ENCODE results near the gene AP3S2. TPM values are rescaled to one million over a fixed set of nuclear protein-coding genes. Genes with fewer than 3 reads are reported as not detected.
"Not testable (repeated sequence)": the region's sequence is repeated elsewhere in the genome, so short reads cannot be mapped to it uniquely, and the experiment has no call there.

Gene AP3S2
- total RNA-seq, 1 donor from 2014 or later: 40.8 TPM

DNA sequence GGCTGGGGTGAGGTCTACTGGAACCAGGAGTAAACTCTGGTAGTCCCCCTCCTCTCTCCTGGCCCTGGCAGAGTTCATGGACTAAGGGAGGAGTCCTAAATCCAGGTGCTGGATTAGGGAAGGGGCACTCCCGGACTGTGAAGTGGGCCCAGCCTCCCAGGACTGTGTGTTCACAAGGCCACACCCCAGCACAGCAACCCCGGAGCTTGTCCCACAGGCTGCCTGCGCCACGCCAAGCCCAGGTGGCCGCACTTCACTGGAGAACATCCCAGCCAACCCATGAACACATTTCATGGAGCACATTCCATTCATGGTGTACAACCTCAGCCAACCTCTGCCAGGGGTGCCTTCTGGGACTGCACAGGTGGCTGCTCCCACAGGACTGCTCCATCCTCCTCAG, 10.7 kb upstream of the AP3S2 start:
- DNase-seq (ENCODE audit: low spot score in 2 of 2): no peak
- FAIRE-seq: no peak

DNA sequence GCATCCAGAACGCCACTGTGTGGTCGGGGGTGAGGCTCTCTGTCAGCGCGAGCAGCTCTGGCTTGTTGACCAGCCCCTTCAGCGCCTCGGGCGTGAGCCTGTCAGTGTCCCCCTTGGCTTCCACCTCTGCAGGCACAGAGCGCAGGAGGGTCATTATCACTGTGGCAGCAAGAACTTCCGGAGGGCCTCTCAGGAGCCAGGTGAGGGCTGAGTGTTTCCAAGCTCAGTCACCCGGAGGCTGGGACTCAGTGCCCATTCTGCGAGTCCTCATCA, 10.0 kb upstream of the AP3S2 start:
- no peak for FAIRE-seq

DNA sequence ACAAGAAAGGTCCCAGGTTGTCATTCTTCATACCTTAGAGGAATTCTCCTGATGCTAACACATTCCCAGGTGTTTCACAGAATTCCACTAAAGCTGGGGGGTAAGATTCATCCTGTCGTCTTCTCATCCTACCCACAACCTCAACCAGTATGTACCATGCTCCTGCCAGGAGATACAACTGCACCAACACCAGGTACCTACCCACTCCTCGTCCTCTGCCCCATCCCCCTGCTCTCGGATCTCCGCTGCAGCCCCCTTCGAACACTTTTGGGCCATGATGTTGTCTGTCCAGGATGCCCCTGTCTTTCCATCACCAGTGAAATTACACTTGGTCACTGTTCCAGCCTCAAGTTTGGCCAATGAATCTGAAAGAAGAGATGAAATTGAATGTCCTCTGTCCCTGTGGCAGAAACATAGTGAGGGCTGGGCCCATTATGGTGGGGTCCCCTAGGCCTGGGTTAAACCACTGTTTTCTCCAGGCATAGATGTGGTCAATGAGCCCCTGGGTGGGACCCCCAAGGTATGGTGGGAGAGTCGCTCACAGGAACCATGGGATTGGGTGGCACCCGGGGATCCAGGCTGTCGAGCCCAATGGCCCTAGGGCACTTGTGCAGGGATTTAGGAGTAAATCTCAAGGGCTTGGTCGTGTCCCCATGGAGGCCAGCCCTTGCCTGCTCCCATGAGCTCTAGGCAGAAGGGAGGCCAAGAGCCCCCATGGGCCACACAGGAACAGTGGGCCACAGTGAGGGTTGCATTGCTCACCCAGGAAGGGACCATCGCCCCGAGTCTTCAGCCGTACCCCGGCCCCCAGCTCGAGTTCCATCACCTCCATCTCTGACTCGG, 9.4 kb upstream of the AP3S2 start:
- no peak for FAIRE-seq
- DNase-seq (ENCODE audit: low spot score in 2 of 2): no peak

More for the DNA sequence above, 10.0 kb upstream of the AP3S2 start:
- no peak for DNase-seq (ENCODE audit: low spot score in 2 of 2)

DNA sequence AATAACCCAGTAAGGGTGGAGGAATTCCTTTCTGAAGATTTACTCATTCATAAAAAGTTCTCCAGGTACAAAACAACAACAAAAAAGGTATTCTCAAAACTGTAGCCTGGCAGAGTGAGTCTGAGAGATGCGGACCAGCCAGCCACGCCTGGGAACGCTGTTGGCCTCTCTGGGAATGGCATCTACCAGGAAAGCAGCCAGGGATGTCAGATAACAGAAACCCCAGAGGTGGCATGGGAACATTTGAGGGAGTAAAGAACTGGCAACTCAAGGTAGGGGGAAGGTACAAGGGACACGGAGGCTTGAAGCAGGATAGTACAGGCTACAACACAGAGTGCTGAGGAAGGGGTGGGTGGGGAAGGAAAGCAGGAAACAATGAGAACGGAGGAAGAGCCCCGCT, 7.1 kb upstream of the AP3S2 start:
- FAIRE-seq (no peak), DNase-seq (ENCODE audit: low spot score in 2 of 2) (no peak)

DNA sequence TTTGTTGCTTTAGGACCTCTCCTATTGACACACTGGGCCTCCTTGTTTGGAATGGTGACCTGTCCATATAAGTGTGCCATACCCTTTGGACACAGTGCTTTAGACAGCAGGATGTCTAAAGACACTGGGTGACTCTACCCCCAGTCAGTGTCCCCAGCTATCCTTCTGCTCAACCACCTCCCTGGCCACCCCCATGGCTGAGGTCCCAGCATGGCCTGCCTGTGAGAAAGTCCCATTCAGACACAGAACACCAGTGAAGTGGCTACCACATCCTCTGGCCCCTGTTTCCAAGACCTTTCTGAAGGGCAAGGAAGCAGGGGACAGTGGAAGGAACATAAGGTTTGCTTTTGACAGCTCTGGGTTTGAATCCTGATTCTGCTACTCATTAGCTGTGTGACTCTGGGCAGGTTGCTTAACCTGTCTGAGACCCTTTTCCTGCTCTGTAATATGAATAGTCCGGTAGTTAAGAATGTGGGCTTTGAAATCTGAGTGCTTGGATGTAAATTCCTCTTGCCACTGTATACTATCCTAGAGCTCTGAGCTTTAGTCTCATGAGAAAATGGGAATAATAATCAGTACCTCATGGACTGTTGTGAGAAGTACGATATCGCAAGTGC, 6.3 kb upstream of the AP3S2 start:
- FAIRE-seq (no peak), DNase-seq (ENCODE audit: low spot score in 2 of 2) (no peak)

DNA sequence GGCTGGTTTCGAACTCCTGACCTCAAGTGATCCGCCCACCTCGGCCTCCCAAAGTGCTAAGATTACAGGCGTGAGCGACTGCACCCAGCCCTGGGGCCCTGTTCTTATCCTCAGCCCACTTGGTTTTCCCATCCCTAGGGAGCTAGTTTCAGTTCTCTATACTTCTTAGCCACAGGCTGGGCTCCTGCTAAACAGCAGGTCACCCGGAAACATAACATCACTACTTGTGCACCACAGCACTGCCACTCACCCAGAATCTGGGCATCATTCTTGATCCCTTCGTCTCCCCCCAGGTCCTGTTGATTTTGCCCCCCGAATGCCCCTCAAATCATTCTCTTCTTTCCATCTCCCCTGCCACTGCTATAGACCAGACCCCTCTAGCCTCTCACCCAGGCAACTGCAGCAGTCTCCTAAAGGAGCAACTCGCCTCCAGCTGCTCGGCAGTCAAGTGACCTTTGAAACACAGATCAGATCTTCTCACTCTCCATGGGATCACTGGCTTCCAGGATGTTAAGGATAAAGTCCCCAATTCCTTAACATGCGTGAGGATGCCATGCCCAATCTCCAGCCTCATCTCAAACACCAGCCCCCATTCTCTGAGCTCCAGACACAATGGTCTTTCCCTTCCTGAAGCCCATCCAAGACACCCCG, 5.6 kb upstream of the AP3S2 start:
- DNase-seq (ENCODE audit: low spot score in 2 of 2) (no peak), FAIRE-seq (no peak)

DNA sequence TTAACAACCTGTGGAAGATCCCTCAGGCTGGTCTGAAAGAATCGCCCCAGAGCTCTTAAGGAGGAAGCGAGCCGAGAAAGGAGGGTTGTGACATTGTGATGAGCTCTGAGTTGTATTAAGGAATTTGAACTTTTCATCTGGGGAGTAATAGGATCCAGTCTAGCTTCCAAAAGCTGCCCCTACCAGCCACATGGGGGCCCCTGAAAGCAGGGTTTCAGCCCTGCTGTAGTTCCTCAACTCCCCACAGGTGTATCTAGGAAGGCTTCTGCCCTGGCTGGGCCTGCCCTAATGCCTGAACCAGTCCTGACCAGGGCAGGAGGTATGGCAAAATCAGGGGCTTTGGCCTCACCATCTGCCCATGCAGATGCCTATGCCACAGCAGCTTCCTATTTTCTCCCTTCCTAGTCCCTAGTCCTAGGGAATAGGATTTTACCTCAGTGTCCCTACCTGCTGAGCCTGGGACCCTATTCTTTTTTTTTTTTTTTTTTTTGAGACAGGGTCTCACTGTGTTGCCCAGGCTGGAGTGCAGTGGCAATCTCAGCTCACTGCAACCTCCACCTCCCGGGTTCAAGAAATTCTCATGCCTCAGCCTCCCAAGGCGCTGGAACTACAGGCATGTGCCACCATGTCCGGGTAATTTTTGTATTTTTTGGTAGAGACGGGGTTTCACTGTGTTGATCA, 5.0 kb upstream of the AP3S2 start:
- FAIRE-seq (no peak), DNase-seq (ENCODE audit: low spot score in 2 of 2) (no peak)

DNA sequence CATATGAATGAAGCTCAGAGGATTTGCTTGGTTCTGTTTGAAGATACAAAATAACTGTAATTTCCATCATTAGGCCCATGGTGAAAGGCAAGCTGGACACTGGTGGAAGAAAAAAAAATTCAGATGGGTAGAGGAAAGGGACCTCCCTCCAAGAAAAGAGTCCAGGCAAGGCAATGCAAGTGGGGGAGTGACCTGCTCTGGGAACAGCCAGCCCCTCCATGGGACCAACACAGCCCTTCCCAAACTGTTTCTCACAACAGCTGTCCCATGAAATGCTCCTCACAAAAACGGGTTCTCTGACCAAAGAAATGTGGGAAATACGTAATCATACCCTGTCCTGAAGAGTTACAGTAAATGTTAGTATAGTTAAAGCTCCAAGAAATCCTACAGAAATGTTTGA, 4.4 kb upstream of the AP3S2 start:
- no peak for DNase-seq (ENCODE audit: low spot score in 2 of 2)
- FAIRE-seq: no peak

DNA sequence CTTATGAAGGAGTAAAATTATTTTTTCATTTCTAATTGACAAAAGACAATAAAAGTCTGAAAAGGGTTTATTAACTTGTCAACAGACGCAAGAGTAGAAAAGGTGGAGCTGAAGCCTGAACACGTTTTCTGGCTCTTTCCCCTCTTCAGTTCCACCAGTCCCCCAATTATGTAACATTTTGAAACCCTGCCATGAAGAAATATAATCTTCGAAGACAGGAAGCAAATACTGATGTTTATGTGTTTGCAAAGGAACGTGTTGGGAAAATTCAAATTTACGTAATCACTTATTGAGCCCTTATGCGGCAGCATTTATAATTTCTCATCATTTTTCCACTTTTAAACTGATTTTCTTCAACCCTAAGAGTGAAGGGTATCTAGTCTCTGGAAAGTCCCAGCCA, 767 bp downstream of the AP3S2 start:
- FAIRE-seq (no peak), DNase-seq (ENCODE audit: low spot score in 2 of 2) (no peak)

DNA sequence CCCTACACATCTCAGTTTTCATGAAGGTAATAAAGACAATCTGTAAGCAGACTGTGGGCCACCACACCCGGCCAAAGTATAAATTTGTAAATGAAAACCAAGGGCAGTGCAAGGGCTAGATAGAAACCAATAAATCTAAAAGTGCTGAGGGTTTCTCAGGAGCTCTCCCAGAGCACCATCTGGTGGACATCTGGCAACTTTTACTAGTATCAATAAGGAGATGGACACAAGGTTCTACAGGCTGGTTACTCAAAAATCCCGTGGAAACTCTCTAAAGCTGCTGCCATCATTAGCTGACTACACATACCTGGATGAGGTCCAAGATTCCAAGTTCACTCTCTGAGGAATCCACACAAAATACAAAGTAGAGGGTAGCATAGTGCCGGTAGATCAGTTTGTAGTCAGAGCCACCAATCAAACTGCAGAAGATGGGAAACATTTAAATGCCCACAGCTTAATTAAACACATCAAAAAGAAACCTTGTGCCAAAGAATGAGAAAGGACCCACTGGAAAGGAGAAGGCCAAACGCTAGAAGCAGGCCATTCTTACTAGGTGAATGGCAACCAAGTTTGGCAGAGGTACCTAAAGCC, 5.5 kb downstream of the AP3S2 start:
- FAIRE-seq: no peak
- DNase-seq (ENCODE audit: low spot score in 2 of 2): no peak

DNA sequence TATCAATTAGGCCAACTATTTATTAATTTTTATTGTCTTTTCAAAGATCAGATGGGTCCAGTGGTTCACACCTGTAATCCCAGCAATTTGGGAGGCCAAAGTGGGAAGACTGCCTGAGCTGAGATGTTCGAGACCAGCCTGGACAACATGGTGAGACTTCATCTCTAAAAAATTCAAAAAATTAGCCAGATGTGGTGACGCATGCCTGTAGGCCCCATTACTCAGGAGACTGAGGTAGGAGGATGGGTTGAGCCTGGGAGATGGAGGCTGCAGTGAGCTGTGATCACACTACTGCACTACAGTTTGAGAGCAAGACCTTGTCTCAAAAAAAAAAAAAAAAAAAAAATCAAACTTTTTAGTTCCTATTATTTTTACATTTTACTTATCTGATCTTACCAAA, 8.2 kb downstream of the AP3S2 start:
- FAIRE-seq (no peak), DNase-seq (ENCODE audit: low spot score in 2 of 2) (no peak)

DNA sequence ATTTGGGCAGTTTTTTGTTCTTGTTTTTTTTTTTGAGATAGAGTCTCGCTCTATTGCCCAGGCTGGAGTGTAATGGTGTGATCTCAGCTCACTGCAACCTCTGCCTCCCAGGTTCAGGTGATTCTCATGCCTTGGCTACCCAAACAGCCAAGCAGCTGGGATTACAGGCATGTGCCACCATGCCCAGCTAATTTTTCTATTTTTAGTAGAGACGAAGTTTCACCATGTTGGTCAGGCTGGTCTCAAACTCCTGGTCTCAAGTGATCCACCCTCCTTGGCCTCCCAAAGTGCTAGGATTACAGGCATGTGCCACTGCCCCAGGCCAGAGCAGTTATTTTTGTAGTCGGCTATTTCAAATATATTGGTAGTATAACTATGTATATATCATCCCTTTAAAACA, 8.6 kb downstream of the AP3S2 start:
- not testable (repeated sequence) for FAIRE-seq; DNase-seq (ENCODE audit: low spot score in 2 of 2)

DNA sequence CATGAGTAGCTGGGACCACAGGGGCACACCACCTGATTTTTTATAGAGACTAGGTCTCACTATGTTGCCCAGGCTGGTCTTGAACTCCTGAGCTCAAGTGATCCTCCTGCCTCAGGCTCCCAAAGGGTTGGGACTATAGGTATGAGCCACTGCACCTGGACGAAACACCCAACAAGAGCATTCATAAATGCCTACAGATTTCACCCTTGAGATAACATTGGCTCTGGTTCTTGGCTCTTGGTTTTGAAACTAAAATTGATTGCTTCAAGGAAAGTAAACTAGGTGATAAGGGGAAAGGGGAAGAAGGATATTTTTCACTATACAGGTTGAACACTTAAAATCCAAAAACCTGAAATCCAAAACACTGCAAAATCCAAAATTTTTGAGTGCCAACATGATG, 10.3 kb downstream of the AP3S2 start:
- DNase-seq (ENCODE audit: low spot score in 2 of 2) (no peak), FAIRE-seq (no peak)

DNA sequence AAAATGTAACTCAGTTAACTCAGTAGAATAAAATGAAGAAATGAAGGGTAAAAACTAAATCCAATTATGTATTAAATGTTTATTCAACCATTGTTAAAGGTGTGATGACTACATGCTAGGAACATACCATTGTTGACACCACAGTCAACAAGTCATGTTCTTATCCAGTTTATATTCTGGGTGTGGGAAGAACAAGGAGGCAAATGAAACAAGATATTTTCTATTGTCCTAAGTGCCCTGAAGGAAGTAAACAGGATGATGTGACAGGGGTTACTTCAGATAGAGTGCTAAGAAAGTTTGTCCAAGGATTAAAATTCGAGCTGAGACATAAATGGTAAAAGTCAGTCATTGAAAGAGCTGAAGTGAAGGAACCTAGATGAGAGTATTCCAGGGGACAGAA, 13.1 kb downstream of the AP3S2 start:
- DNase-seq (ENCODE audit: low spot score in 2 of 2): no peak
- FAIRE-seq: no peak

DNA sequence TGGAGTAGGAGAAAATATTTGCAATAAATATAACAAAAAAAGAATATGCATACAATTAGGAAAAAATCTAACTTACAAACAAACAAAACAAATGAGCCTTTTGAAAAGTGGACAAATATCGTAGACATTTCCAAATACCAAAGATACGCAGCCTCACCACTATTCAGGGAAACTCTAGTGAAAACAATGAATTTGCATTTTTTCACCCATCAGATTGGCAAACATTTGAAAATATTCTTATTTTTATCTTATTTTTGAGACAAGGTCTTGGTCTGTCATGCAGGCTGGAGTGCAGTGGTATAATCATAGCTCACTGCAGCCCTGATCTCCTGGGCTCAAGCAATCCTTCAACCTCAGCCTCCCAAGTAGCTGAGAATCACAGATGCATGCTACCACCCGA, 15.5 kb downstream of the AP3S2 start:
- DNase-seq (ENCODE audit: low spot score in 2 of 2) (no peak), FAIRE-seq (no peak)

DNA sequence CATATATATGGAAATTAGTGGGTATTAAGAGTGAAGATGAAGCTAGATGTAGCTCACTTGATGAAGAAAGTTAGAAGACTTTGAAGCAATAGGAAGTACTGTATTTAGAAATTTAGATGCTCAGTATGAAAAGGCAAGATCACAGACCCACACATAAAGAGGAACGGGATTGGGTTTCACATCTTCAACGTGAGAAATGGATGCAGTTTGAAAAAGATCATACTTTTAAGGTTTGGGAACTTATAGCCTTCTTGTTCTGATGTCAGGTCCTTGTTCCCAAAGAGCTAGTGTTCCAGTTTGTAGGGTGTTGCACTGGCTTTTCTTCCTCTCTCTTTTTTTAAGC, 16.7 kb downstream of the AP3S2 start:
- DNase-seq (ENCODE audit: low spot score in 2 of 2) (no peak), FAIRE-seq (no peak)

DNA sequence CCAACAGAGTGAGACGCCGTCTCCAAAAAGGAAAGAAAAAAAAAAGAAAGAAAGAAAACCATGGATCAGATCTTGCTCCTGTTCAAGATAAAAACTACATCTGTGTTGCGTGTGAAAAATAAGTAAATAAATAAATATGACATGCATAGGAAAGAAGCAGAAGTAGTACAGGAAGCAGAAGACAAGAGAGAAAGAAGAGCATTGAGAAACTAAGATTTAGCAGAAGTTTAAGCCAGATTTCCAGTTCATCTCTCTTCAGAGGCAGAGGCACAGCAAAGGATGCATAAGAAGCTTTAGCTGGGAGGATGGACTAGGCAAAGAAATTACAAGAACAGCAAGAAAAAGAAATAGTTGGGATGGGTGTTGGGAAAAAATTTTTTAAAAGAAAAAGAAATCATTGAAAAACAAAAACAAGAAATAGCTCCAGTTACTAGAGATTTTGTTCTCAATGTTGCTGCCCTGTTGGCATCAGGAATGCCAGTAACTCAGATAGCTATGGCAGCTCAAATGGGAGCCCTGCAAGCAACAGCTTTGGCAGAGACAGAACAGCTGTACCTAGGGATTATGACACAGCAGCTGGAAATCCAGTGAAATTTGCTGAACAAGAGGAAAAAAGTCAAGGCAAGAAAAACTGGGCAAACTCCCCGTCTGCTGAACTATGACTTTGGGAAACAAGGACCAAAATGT, 17.3 kb downstream of the AP3S2 start:
- FAIRE-seq (no peak), DNase-seq (ENCODE audit: low spot score in 2 of 2) (no peak)

DNA sequence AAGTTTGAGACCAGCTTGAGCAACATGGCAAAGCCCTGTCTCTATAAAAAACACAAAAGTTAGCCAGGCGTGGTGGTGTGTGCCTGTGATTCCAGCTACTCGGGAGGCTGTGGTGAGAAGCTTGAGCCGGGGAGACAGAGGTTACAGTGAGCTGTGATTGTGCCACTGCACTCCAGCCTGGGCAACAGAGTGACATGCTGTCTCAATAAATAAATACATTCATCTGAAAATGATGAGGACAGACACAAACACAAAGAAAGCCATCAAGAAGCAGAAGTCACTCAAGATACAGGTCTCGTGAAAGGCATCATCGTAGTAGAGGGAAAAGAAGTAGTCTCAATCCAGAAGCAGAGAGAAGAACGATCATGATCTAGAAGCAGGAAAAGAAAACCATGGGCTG, 18.1 kb downstream of the AP3S2 start:
- FAIRE-seq (no peak), DNase-seq (ENCODE audit: low spot score in 2 of 2) (no peak)

DNA sequence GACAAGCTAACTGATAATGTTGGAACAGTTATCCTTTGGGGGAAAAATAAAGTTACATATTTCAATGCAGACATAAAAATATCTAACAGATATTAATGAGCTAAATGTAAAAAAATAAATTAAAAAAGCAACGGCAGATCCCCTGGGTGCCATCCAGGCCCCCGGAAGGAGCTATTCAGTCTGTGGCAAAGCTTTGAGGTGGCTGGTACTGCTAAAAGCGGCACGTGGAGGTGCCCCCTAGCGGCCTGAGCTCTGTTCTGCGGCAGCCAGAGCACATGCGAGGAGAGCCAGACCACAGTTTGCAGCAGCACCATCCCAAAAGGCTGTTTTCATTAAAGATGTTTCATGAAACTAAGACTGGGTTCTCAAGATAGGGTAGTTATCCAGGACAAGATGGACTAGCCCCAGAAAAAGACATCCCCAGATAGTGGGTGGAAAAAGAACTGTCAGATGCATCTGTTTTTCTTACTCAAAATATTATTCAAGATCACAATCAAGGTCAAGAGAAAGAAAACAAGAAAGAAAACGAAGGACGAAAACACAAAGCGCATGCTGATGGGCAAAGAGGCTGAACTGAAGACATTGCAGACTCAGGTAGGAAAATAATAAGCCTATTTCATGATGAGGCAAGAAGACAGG, 18.7 kb downstream of the AP3S2 start:
- DNase-seq (ENCODE audit: low spot score in 2 of 2) (peak; percentile 63 to 72), FAIRE-seq (no peak)

DNA sequence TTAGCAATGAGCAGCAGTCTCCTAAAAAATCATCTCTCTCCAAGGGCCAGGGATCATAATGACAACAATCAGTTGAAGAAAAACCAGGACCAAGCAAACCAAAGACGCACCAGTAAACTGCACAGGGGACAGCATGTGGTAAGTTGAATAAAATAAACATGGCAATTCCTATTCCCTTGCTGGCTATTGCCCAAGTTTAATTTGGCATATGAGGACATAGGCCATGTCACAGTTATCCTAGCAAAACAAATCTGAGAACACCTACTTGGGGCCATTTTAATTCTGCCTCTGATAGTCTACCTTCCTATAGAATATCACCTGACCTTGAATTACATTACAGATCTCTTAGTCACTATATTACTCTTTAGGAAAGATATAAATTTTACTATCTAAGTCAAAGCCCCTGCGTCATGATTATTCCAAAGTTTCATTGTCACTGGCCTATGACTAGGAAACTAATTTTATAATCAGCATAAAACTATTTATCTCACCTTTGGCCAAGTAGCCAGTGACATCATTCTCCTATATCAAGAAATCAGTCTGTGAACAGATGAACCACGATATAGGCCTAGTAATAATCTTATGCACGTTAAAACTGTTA, 23.0 kb downstream of the AP3S2 start:
- FAIRE-seq (no peak), DNase-seq (ENCODE audit: low spot score in 2 of 2) (no peak)
